Mesendoderm (in vitro differentiated cells): ENCODE data around the gene ESAM.
A peak's percentile ranks its signal among the peaks of the same experiment; 100 is the strongest.

Source experiments
- DNase-seq: peaks from one replicate; pipeline ENCODE4 v3.0.0; 2013
- H2AK5ac ChIP-seq: 2 replicates; pipeline ENCODE4 v1.6.1; 2013; ENCODE audit warnings: low read length, inconsistent platforms
- H2BK120ac ChIP-seq: 2 replicates; pipeline ENCODE4 v1.6.1; 2013; ENCODE audit warnings: low read depth, mild to moderate bottlenecking, low read length, moderate library complexity, mixed read lengths
- H2BK15ac ChIP-seq: replicated peaks from 2 replicates; pipeline ENCODE4 v1.6.1; 2013; ENCODE audit warnings: low read depth, mild to moderate bottlenecking, moderate library complexity
- H2BK5ac ChIP-seq: 2 replicates; pipeline ENCODE4 v1.6.1; 2013; ENCODE audit warnings: low read length, inconsistent platforms
- H3K18ac ChIP-seq: 2 replicates; pipeline ENCODE4 v1.6.1; 2013; ENCODE audit warnings: mild to moderate bottlenecking, low read length, mixed read lengths
- H3K23ac ChIP-seq: one replicate; pipeline ENCODE4 v1.6.1; 2013; ENCODE audit warnings: low read length
- H3K27ac ChIP-seq: 2 replicates; pipeline ENCODE4 v1.5.1; 2013; ENCODE audit warnings: low read depth, mild to moderate bottlenecking, inconsistent platforms, low read length, moderate library complexity
- H3K27me3 ChIP-seq: 2 replicates; pipeline ENCODE4 v1.6.1; 2013; ENCODE audit warnings: low read length, control low read depth, mild to moderate bottlenecking, inconsistent platforms; ENCODE audit not compliant: insufficient read depth, poor library complexity
- H3K36me3 ChIP-seq: 2 replicates; pipeline ENCODE4 v1.6.1; 2013; ENCODE audit warnings: low read length, inconsistent platforms; ENCODE audit not compliant: control insufficient read depth, insufficient read depth
- H3K4ac ChIP-seq: one replicate; pipeline ENCODE4 v1.6.1; 2013; ENCODE audit warnings: low read depth, mild to moderate bottlenecking, low read length, moderate library complexity
- H3K4me1 ChIP-seq: 2 replicates; pipeline ENCODE4 v1.6.1; 2013; ENCODE audit warnings: low read depth, low read length, inconsistent platforms; ENCODE audit not compliant: control insufficient read depth
- H3K4me2 ChIP-seq: 2 replicates; pipeline ENCODE4 v1.6.1; 2013; ENCODE audit warnings: low read length
- H3K4me3 ChIP-seq: 2 replicates; pipeline ENCODE4 v1.5.1; 2013; ENCODE audit warnings: mild to moderate bottlenecking, low read length
- H3K56ac ChIP-seq: one replicate; pipeline ENCODE4 v1.6.1; 2013; ENCODE audit warnings: low read length
- H3K79me1 ChIP-seq: 2 replicates; pipeline ENCODE4 v1.6.1; 2013; ENCODE audit warnings: low read length, inconsistent platforms
- H3K79me2 ChIP-seq: 2 replicates; pipeline ENCODE4 v1.6.1; 2013; ENCODE audit warnings: mild to moderate bottlenecking, low read length; ENCODE audit not compliant: control insufficient read depth, insufficient read depth
- H3K9ac ChIP-seq: 2 replicates; pipeline ENCODE4 v1.6.1; 2013; ENCODE audit warnings: low read length, inconsistent platforms
- H4K5ac ChIP-seq: one replicate; pipeline ENCODE4 v1.6.1; 2013; ENCODE audit warnings: low read length
- H4K8ac ChIP-seq: one replicate; pipeline ENCODE4 v1.6.1; 2013; ENCODE audit warnings: low read depth, mild to moderate bottlenecking, control low read depth, low read length, moderate library complexity
- WGBS: extraction: QIAGEN DNeasy Blood & Tissue Kit; methylation state at CpG from one replicate; pipeline ENCODE4 v1.1.7; 2013; ENCODE audit warnings: low lambda C conversion rate, missing lambda C conversion rate; ENCODE audit not compliant: insufficient coverage; ENCODE audit errors: extremely low coverage; 5-methylcytosine and 5-hydroxymethylcytosine counted together

ESAM gene

DNA sequence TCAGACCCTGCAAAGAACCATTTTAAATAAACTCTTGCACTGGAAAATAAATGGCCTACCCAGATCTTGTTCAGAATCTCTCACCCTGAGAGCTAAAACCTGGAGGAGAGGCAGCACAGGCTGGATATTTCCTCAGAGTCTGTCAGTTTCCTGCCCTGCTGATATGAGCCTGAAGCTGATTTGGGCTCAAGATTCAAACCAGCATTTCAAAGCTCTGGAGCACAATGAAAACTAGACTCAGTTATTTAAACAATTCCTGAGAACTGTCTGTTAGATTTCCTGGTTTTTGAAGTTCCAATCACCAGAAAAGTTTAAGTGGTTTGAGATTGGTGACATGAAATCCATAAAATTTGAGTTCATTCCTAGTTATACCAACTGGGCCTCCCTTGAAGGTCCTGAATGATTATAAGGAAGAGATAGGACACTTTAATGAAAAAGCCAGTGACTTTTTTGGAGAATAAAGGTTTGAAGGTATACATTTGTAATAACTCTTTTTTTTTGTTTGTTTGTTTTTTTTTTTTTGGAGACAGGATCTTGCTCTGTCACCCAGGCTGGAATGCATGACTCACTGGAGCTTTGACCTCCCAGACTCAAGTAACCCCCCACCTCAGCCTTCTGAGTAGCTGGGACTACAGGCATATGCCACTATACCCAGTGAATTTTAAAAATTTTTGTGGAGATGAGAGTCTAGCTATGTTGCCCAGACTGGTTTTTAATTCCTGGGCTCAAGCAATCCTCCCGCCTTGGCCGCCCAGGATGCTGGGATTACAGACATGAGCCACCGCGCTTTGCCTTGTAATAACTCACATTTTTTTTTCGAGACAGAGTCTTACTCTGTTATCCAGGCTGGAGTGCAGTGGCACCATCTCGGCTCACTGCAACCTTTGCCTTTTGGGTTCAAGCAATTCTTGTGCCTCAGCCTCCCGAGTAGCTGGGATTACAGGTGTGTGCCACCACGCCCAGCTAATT, 8.0 kb upstream of the ESAM start:
- Histone ChIP-seq H3K36me3 (peaks cover 4% of the 10 kb centered on the region), H3K4me1 (no peaks in the 10 kb centered on the region), H3K79me1 (peaks cover 3% of the 10 kb centered on the region), H3K4me2 (no peak overlapping the region), H3K27ac (no peak overlapping the region), H3K4ac (no peak overlapping the region), H3K27me3 (no peaks in the 10 kb centered on the region), H3K4me3 (no peak overlapping the region), H3K56ac (no peak overlapping the region), H2BK15ac (no peak overlapping the region), H4K8ac (no peak overlapping the region), H3K9ac (no peak overlapping the region), H2AK5ac (no peak overlapping the region), H2BK5ac (no peak overlapping the region), H4K5ac (no peak overlapping the region), H3K79me2 (peaks cover 1% of the 10 kb centered on the region), H3K23ac (no peak overlapping the region), H3K18ac (no peak overlapping the region), H2BK120ac (peak overlapping the region; percentile 9)
- WGBS = no CpG with 5 or more reads among the region's 8 CpGs
- DNase-seq = peak; percentile 82

GRCh38 chr11:124768914-124769313, 6.8 kb upstream of the ESAM start:
- Histone ChIP-seq H3K4me3 (no peak overlapping the region), H4K8ac (no peak overlapping the region), H2AK5ac (no peak overlapping the region), H3K27me3 (no peaks in the 10 kb centered on the region), H3K36me3 (peaks cover 3% of the 10 kb centered on the region), H3K23ac (no peak overlapping the region), H2BK120ac (no peak overlapping the region), H3K27ac (no peak overlapping the region), H2BK5ac (no peak overlapping the region), H3K56ac (no peak overlapping the region), H3K4me1 (no peaks in the 10 kb centered on the region), H3K4ac (no peak overlapping the region), H3K9ac (no peak overlapping the region), H3K79me2 (no peaks in the 10 kb centered on the region), H4K5ac (no peak overlapping the region), H3K4me2 (no peak overlapping the region), H3K79me1 (no peaks in the 10 kb centered on the region), H3K18ac (no peak overlapping the region), H2BK15ac (no peak overlapping the region)
- DNase-seq = no peak
- no CpG with 5 or more reads among the region's 8 CpGs for WGBS

- H3K56ac ChIP-seq = no peak overlapping the region
- H4K8ac ChIP-seq = no peak overlapping the region
- H3K4me1 ChIP-seq = peaks cover 2% of the 10 kb centered on the region
- H3K4me3 ChIP-seq = no peak overlapping the region
- H3K18ac ChIP-seq = no peak overlapping the region
- no peak overlapping the region for H3K27ac ChIP-seq
- no CpG with 5 or more reads among the region's 2 CpGs for WGBS
- H3K4me2 ChIP-seq = no peak overlapping the region
- H4K5ac ChIP-seq = no peak overlapping the region
- H3K23ac ChIP-seq = no peak overlapping the region
- no peak overlapping the region for H2BK120ac ChIP-seq
- DNase-seq = no peak
- no peak overlapping the region for H2AK5ac ChIP-seq
- no peaks in the 10 kb centered on the region for H3K79me1 ChIP-seq
- H2BK5ac ChIP-seq = no peak overlapping the region
- no peak overlapping the region for H3K9ac ChIP-seq
- peaks cover 3% of the 10 kb centered on the region for H3K36me3 ChIP-seq
- H3K27me3 ChIP-seq = peaks cover 8% of the 10 kb centered on the region
- no peak overlapping the region for H3K4ac ChIP-seq
- H2BK15ac ChIP-seq = no peak overlapping the region
- H3K79me2 ChIP-seq = no peaks in the 10 kb centered on the region
Observed at GRCh38 chr11:124766156-124766555, 4.1 kb upstream of the ESAM start.

DNA sequence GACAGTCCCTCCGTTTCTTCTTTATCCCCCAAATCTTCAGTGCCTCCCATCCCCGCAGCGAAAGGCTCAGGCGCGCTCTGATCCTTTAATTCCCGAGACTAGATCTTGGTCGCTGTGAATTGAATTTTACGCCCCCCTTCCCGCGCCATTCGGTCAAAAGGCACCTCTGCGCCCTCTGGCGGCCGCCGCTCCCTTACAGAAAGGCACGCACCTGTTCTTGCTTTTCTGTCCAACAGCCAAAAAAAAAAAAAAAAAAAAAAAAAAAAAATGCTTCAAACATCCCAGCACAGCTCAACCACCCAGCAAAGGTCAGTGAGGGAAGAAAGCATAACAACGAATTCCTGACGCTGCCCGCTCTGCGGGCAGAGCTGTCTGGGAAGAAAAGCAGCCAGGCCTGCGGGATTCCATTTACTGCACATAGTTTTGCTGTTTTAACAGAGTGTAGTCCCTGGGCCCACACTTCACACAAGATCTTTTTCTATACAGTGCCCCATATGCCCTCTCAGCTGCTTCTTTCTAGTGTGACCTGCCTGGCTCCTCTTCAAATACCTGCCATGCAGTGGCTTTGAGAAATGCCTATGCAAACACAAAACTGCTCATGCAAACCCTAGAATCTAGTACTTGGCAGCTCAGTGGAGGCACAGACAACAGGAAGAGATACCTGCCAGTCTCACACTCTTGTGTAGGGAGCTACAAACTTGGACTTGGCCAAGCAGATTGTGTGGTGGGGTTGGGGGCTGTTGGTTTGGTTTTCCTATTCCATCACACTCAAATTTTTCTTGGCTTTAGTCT, 1.3 kb upstream of the ESAM start:
- no peak overlapping the region for H2BK5ac ChIP-seq
- no peak overlapping the region for H4K8ac ChIP-seq
- DNase-seq = peak; percentile 85
- no CpG with 5 or more reads among the region's 21 CpGs for WGBS
- no peak overlapping the region for H3K4ac ChIP-seq
- H3K27me3 ChIP-seq = peaks cover 34% of the 10 kb centered on the region
- peaks cover 1% of the 10 kb centered on the region for H3K36me3 ChIP-seq
- H3K23ac ChIP-seq = no peak overlapping the region
- no peaks in the 10 kb centered on the region for H3K79me2 ChIP-seq
- peaks cover 3% of the 10 kb centered on the region for H3K4me1 ChIP-seq
- H3K79me1 ChIP-seq = no peaks in the 10 kb centered on the region
- no peak overlapping the region for H3K4me3 ChIP-seq
- no peak overlapping the region for H4K5ac ChIP-seq
- H3K27ac ChIP-seq = no peak overlapping the region
- H2BK15ac ChIP-seq = no peak overlapping the region
- H3K4me2 ChIP-seq = peak overlapping the region; percentile 49
- H2BK120ac ChIP-seq = no peak overlapping the region
- H3K56ac ChIP-seq = peak overlapping the region; percentile 76
- H2AK5ac ChIP-seq = no peak overlapping the region
- peak overlapping the region; percentile 63 for H3K9ac ChIP-seq
- no peak overlapping the region for H3K18ac ChIP-seq

- Histone ChIP-seq H4K8ac (no peak overlapping the region), H3K4me3 (peak overlapping the region; percentile 15), H3K18ac (no peak overlapping the region), H2BK15ac (no peak overlapping the region), H2BK5ac (no peak overlapping the region), H3K56ac (peak overlapping the region; percentile 76), H3K27me3 (peaks cover 39% of the 10 kb centered on the region), H3K27ac (no peak overlapping the region), H3K79me2 (no peaks in the 10 kb centered on the region), H4K5ac (no peak overlapping the region), H3K36me3 (peaks cover 1% of the 10 kb centered on the region), H3K4me1 (peaks cover 3% of the 10 kb centered on the region), H2BK120ac (no peak overlapping the region), H3K4me2 (peak overlapping the region; percentile 49), H3K79me1 (no peaks in the 10 kb centered on the region), H3K9ac (peak overlapping the region; percentile 63), H3K23ac (no peak overlapping the region), H3K4ac (no peak overlapping the region), H2AK5ac (no peak overlapping the region)
- DNase-seq = no peak
- no CpG with 5 or more reads among the region's 45 CpGs for WGBS
Observed at GRCh38 chr11:124762624-124763155, 600 bp upstream of the ESAM start.
